Astrocyte (in vitro differentiated cells and primary cell): Measurements from ENCODE around the gene LRP1B. TPM values are rescaled to one million over a fixed set of nuclear protein-coding genes. Genes with fewer than 3 reads are reported as not detected.

Source experiments
- DNase-seq: peaks from one replicate; pipeline ENCODE4 v3.0.0-alpha.2; 2010; ENCODE audit warnings: low read depth
- FAIRE-seq: peaks from 2 replicates; lab custom pipeline; 2011; peaks lifted over from hg19 to GRCh38; lab: Jason Lieb, UNC
- H2AFZ ChIP-seq: 2 replicates; pipeline ENCODE4 v1.6.0; 2012; ENCODE audit warnings: low read depth, low read length, inconsistent platforms
- H3K27ac ChIP-seq: 2 replicates; pipeline ENCODE4 v1.5.1; 2011; ENCODE audit warnings: low read depth, low read length, inconsistent platforms
- H3K27me3 ChIP-seq: 2 replicates; pipeline ENCODE4 v1.6.0; 2011; ENCODE audit warnings: low read length, inconsistent platforms; ENCODE audit not compliant: insufficient read depth
- H3K36me3 ChIP-seq: 2 replicates; pipeline ENCODE4 v1.5.1; 2011; ENCODE audit warnings: low read length, inconsistent platforms; ENCODE audit not compliant: insufficient read depth
- H3K4me1 ChIP-seq: 2 replicates; pipeline ENCODE4 v1.5.1; 2011; ENCODE audit warnings: low read length, inconsistent platforms; ENCODE audit not compliant: insufficient read depth
- H3K4me2 ChIP-seq: 2 replicates; pipeline ENCODE4 v1.6.0; 2012; ENCODE audit warnings: low read length, inconsistent platforms
- H3K4me3 ChIP-seq: 2 replicates; pipeline ENCODE4 v1.5.1; 2011; ENCODE audit warnings: low read depth, mild to moderate bottlenecking, low read length, inconsistent platforms; ENCODE audit not compliant: insufficient read depth
- H3K79me2 ChIP-seq: 2 replicates; pipeline ENCODE4 v1.6.0; 2012; ENCODE audit warnings: mild to moderate bottlenecking, low read length, inconsistent platforms; ENCODE audit not compliant: insufficient read depth
- H3K9ac ChIP-seq: 2 replicates; pipeline ENCODE4 v1.6.0; 2012; ENCODE audit warnings: mild to moderate bottlenecking, low read length, inconsistent platforms
- H3K9me3 ChIP-seq: 2 replicates; pipeline ENCODE4 v1.5.1; 2012; ENCODE audit warnings: low read depth, mild to moderate bottlenecking, low read length, inconsistent platforms; ENCODE audit not compliant: insufficient read depth
- H4K20me1 ChIP-seq: 2 replicates; pipeline ENCODE4 v1.6.0; 2012; ENCODE audit warnings: low read length, inconsistent platforms; ENCODE audit not compliant: insufficient read depth
- H3K27ac Mint-ChIP-seq: one replicate; pipeline ENCODE4 v1.8.0; 2021; ENCODE audit warnings: mild to moderate bottlenecking, mixed read lengths; ENCODE audit not compliant: unreplicated experiment
- H3K27me3 Mint-ChIP-seq: one replicate; pipeline ENCODE4 v1.8.0; 2021; ENCODE audit warnings: low read depth, mixed read lengths; ENCODE audit not compliant: unreplicated experiment
- H3K36me3 Mint-ChIP-seq: one replicate; pipeline ENCODE4 v1.8.0; 2021; ENCODE audit warnings: low read depth, mixed read lengths; ENCODE audit not compliant: unreplicated experiment
- H3K4me1 Mint-ChIP-seq: one replicate; pipeline ENCODE4 v1.8.0; 2021; ENCODE audit warnings: low read depth, mixed read lengths; ENCODE audit not compliant: unreplicated experiment
- H3K4me3 Mint-ChIP-seq: one replicate; pipeline ENCODE4 v1.8.0; 2021; ENCODE audit warnings: mild to moderate bottlenecking, moderate library complexity, mixed read lengths; ENCODE audit not compliant: unreplicated experiment
- H3K9me3 Mint-ChIP-seq: one replicate; pipeline ENCODE4 v1.8.0; 2021; ENCODE audit warnings: mild to moderate bottlenecking, mixed read lengths; ENCODE audit not compliant: unreplicated experiment
- CTCF ChIP-seq: IDR thresholded peaks from 2 replicates; pipeline ENCODE4 v1.5.1; 2011; ENCODE audit warnings: low read depth, mild to moderate bottlenecking, inconsistent platforms, low read length, moderate library complexity; ENCODE audit not compliant: insufficient read depth
- EZH2 ChIP-seq: IDR thresholded peaks from 2 replicates; pipeline ENCODE4 v1.6.1; 2012; ENCODE audit warnings: mild to moderate bottlenecking, low read length, inconsistent platforms; ENCODE audit not compliant: insufficient read depth
- total RNA-seq: library from RNA; stranded (reverse); gene quantifications from 2 replicates; pipeline ENCODE4 v1.2.1, GENCODE V29; 2021

LRP1B gene
- total RNA-seq, 1 donor from 2014 or later, result 1.5 TPM

- H3K27me3 Mint-ChIP-seq, result no peaks in the 10 kb centered on the region
- H3K36me3 Mint-ChIP-seq, result no peaks in the 10 kb centered on the region
- no peak overlapping the region for H3K4me3 ChIP-seq
- H3K9ac ChIP-seq, result no peak overlapping the region
- FAIRE-seq (no peak), DNase-seq (no peak)
- H3K27ac Mint-ChIP-seq, result no peak overlapping the region
- no peaks in the 10 kb centered on the region for H3K9me3 ChIP-seq
- H3K36me3 ChIP-seq, result no peaks in the 10 kb centered on the region
- no peaks in the 10 kb centered on the region for H3K79me2 ChIP-seq
- TF ChIP-seq EZH2 (no peak), CTCF (no peak)
- H2AFZ ChIP-seq, result no peak overlapping the region
- H3K4me1 ChIP-seq, result no peaks in the 10 kb centered on the region
- no peaks in the 10 kb centered on the region for H4K20me1 ChIP-seq
- H3K27ac ChIP-seq, result no peak overlapping the region
- H3K4me3 Mint-ChIP-seq, result no peak overlapping the region
- no peaks in the 10 kb centered on the region for H3K9me3 Mint-ChIP-seq
- no peaks in the 10 kb centered on the region for H3K27me3 ChIP-seq
- peaks cover 4% of the 10 kb centered on the region for H3K4me1 Mint-ChIP-seq
- H3K4me2 ChIP-seq, result no peak overlapping the region
These were observed 105.4 kb downstream of the LRP1B start for GRCh38 chr2:142025394-142025793.

- Histone ChIP-seq H3K4me1 (no peaks in the 10 kb centered on the region), H3K27me3 (no peaks in the 10 kb centered on the region), H2AFZ (no peak overlapping the region), H3K36me3 (no peaks in the 10 kb centered on the region), H3K27ac (no peak overlapping the region), H3K9me3 (no peaks in the 10 kb centered on the region), H3K79me2 (no peaks in the 10 kb centered on the region), H3K4me2 (no peak overlapping the region), H3K9ac (no peak overlapping the region), H4K20me1 (no peaks in the 10 kb centered on the region), H3K4me3 (no peak overlapping the region)
- H3K36me3 Mint-ChIP-seq, result no peaks in the 10 kb centered on the region
- FAIRE-seq (no peak), DNase-seq (peak; percentile 62)
- H3K27ac Mint-ChIP-seq, result peak overlapping the region; percentile 41
- peaks cover 11% of the 10 kb centered on the region for H3K4me1 Mint-ChIP-seq
- H3K27me3 Mint-ChIP-seq, result no peaks in the 10 kb centered on the region
- peaks cover 1% of the 10 kb centered on the region for H3K9me3 Mint-ChIP-seq
- H3K4me3 Mint-ChIP-seq, result no peak overlapping the region
- TF ChIP-seq CTCF, result no peak
- TF ChIP-seq EZH2, result no peak
These were observed 110.4 kb downstream of the LRP1B start for GRCh38 chr2:142020368-142020767.

GRCh38 chr2:142014536-142014935 lies 116.3 kb downstream of the LRP1B start:
- no peak overlapping the region for H3K9ac ChIP-seq
- FAIRE-seq (no peak), DNase-seq (no peak)
- no peaks in the 10 kb centered on the region for H3K9me3 ChIP-seq
- Mint-ChIP-seq H3K4me1 (peaks cover 8% of the 10 kb centered on the region), H3K4me3 (no peak overlapping the region), H3K36me3 (no peaks in the 10 kb centered on the region), H3K9me3 (peaks cover 1% of the 10 kb centered on the region), H3K27ac (no peak overlapping the region), H3K27me3 (no peaks in the 10 kb centered on the region)
- H3K79me2 ChIP-seq, result no peaks in the 10 kb centered on the region
- H3K36me3 ChIP-seq, result no peaks in the 10 kb centered on the region
- no peak overlapping the region for H3K27ac ChIP-seq
- peaks cover 7% of the 10 kb centered on the region for H3K4me1 ChIP-seq
- no peak overlapping the region for H2AFZ ChIP-seq
- no peaks in the 10 kb centered on the region for H4K20me1 ChIP-seq
- no peak overlapping the region for H3K4me3 ChIP-seq
- no peaks in the 10 kb centered on the region for H3K27me3 ChIP-seq
- H3K4me2 ChIP-seq, result no peak overlapping the region
- no peak for TF ChIP-seq CTCF
- TF ChIP-seq EZH2, result no peak
